ENCODE results near the gene SORCS1.

SORCS1 gene

GRCh38 chr10:106631016-106631702 is 533.3 kb downstream of the SORCS1 start:
- no peak for TF ChIP-seq ZFX (IDR thresholded peaks at IDR 0.05; ENCODE audit: borderline replicate concordance)
- TF ChIP-seq CTCF (IDR thresholded peaks at IDR 0.05): no peak
- no peak overlapping the region for H3K27ac ChIP-seq

- TF ChIP-seq ZFX (IDR thresholded peaks at IDR 0.05; ENCODE audit: borderline replicate concordance): no peak
- TF ChIP-seq CTCF (IDR thresholded peaks at IDR 0.05): no peak
- H3K27ac ChIP-seq: no peak overlapping the region
These were observed 538.1 kb downstream of the SORCS1 start for GRCh38 chr10:106626371-106626770.

GRCh38 chr10:106625751-106626150 is 538.8 kb downstream of the SORCS1 start:
- TF ChIP-seq CTCF (IDR thresholded peaks at IDR 0.05) (no peak), ZFX (IDR thresholded peaks at IDR 0.05; ENCODE audit: borderline replicate concordance) (no peak)
- no peak overlapping the region for H3K27ac ChIP-seq

GRCh38 chr10:106619346-106619745 is 545.2 kb downstream of the SORCS1 start:
- no peak overlapping the region for H3K27ac ChIP-seq
- no peak for TF ChIP-seq ZFX (IDR thresholded peaks at IDR 0.05; ENCODE audit: borderline replicate concordance)
- no peak for TF ChIP-seq CTCF (IDR thresholded peaks at IDR 0.05)

GRCh38 chr10:106618646-106619045 is 545.9 kb downstream of the SORCS1 start:
- no peak for TF ChIP-seq CTCF (IDR thresholded peaks at IDR 0.05)
- no peak for TF ChIP-seq ZFX (IDR thresholded peaks at IDR 0.05; ENCODE audit: borderline replicate concordance)
- no peak overlapping the region for H3K27ac ChIP-seq

- TF ChIP-seq CTCF (IDR thresholded peaks at IDR 0.05) (no peak), ZFX (IDR thresholded peaks at IDR 0.05; ENCODE audit: borderline replicate concordance) (no peak)
- no peak overlapping the region for H3K27ac ChIP-seq
These were observed 549.4 kb downstream of the SORCS1 start for GRCh38 chr10:106615081-106615480.

- no peak overlapping the region for H3K27ac ChIP-seq
- no peak for TF ChIP-seq ZFX (IDR thresholded peaks at IDR 0.05; ENCODE audit: borderline replicate concordance)
- TF ChIP-seq CTCF (IDR thresholded peaks at IDR 0.05): no peak
These were observed 550.2 kb downstream of the SORCS1 start for GRCh38 chr10:106614293-106614692.
